Karpas-422 (cell line): ENCODE results near the gene LMAN2. TPM values are rescaled to one million over a fixed set of nuclear protein-coding genes. Genes with fewer than 3 reads are reported as not detected.

Source experiments
- DNase-seq: peaks from one replicate; pipeline ENCODE4 v3.0.0-alpha.2; 2015
- H2AFZ ChIP-seq: fragments of 200-600 bp; sonication (generic); 2 replicates; pipeline ENCODE4 v1.6.1; 2014; ENCODE audit warnings: antibody characterized with exemption, low read length, mixed read lengths
- H3K27ac ChIP-seq: fragments of 200-600 bp; sonication (generic); 2 replicates; pipeline ENCODE4 v1.5.1; 2014; ENCODE audit warnings: mild to moderate bottlenecking, low read length, moderate library complexity
- H3K27me3 ChIP-seq: fragments of 200-600 bp; sonication (generic); 2 replicates; pipeline ENCODE4 v1.6.1; 2014; ENCODE audit warnings: low read length, mixed read lengths
- H3K36me3 ChIP-seq: fragments of 200-600 bp; sonication (generic); 2 replicates; pipeline ENCODE4 v1.6.1; 2014; ENCODE audit warnings: low read length, mixed read lengths; ENCODE audit not compliant: insufficient read depth
- H3K4me1 ChIP-seq: fragments of 200-600 bp; sonication (generic); 2 replicates; pipeline ENCODE4 v1.6.1; 2014; ENCODE audit warnings: mild to moderate bottlenecking, low read length, mixed read lengths
- H3K4me2 ChIP-seq: fragments of 200-600 bp; sonication (generic); 2 replicates; pipeline ENCODE4 v1.6.1; 2014; ENCODE audit warnings: low read length, low read depth, mild to moderate bottlenecking; ENCODE audit not compliant: poor library complexity, severe bottlenecking
- H3K4me3 ChIP-seq: fragments of 200-600 bp; sonication (generic); 2 replicates; pipeline ENCODE4 v1.5.1; 2014; ENCODE audit warnings: mild to moderate bottlenecking, antibody characterized with exemption, low read length, mixed read lengths
- H3K79me2 ChIP-seq: fragments of 200-600 bp; sonication (generic); 2 replicates; pipeline ENCODE4 v1.6.1; 2014; ENCODE audit warnings: mild to moderate bottlenecking, low read length, mixed read lengths
- H3K9ac ChIP-seq: fragments of 200-600 bp; sonication (generic); 2 replicates; pipeline ENCODE4 v1.6.0; 2014; ENCODE audit warnings: low read length
- H3K9me2 ChIP-seq: fragments of 200-600 bp; sonication (generic), shearing (Covaris generic); replicated peaks from 2 replicates; pipeline ENCODE4 v1.6.0; 2014; ENCODE audit warnings: mild to moderate bottlenecking, low read length, moderate library complexity; ENCODE audit not compliant: insufficient read depth
- H3K9me3 ChIP-seq: fragments of 300-700, 200-600 bp; sonication (generic); 2 replicates; pipeline ENCODE4 v1.6.1; 2014; ENCODE audit warnings: low read length, mixed read lengths
- H4K20me1 ChIP-seq: fragments of 200-600 bp; sonication (generic); 2 replicates; pipeline ENCODE4 v1.6.1; 2014; ENCODE audit warnings: mild to moderate bottlenecking, antibody characterized with exemption, low read length, low read depth; ENCODE audit not compliant: insufficient read depth
- total RNA-seq: library from RNA; depleted of rRNA; stranded (reverse); fragments of >200 nt; shearing (Covaris generic); gene quantifications from 2 replicates; pipeline ENCODE4 v1.2.3, GENCODE V29; 2014; ENCODE audit warnings: low replicate concordance

LMAN2 gene
- total RNA-seq, 1 experiment from 2014 or later: 116 TPM

GRCh38 chr5:177333420-177334154 lies 17.9 kb downstream of the LMAN2 start:
- no peaks in the 10 kb centered on the region for H3K27me3 ChIP-seq
- H3K4me3 ChIP-seq: no peak overlapping the region
- H4K20me1 ChIP-seq: peaks cover 5% of the 10 kb centered on the region; the same call in 1 of the 2 replicates
- DNase-seq: no peak
- H3K9me2 ChIP-seq: no peaks in the 10 kb centered on the region
- H3K4me1 ChIP-seq: no peaks in the 10 kb centered on the region
- no peak overlapping the region for H3K27ac ChIP-seq
- peaks cover 11% of the 10 kb centered on the region; the same call in 1 of the 2 replicates for H3K36me3 ChIP-seq
- H3K4me2 ChIP-seq: no peak overlapping the region
- H3K9ac ChIP-seq: no peak overlapping the region
- H3K9me3 ChIP-seq: no peaks in the 10 kb centered on the region
- no peak overlapping the region for H2AFZ ChIP-seq
- no peaks in the 10 kb centered on the region for H3K79me2 ChIP-seq

DNA sequence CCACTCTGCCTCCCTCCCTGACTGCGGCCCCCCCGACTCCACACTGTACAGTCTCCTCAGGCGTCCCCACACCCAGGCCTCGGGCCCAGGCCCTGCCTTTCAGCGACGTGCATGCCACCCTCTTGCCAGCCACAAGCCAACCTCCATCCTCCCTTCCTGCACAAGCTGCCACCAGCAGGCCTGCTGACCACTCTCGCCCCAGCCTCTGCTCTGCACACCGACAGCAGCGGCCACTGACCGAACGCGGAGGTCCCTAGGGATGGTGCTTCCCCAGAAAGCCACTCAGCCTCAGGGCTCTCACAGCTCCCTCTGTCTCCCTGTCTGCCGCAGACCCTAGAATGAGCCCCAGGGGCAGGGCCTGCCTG lies 18.6 kb downstream of the LMAN2 start:
- no peak overlapping the region for H3K4me3 ChIP-seq
- H2AFZ ChIP-seq: no peak overlapping the region
- H4K20me1 ChIP-seq: peaks cover 5% of the 10 kb centered on the region; the same call in 1 of the 2 replicates
- DNase-seq: no peak
- H3K4me1 ChIP-seq: no peaks in the 10 kb centered on the region
- no peaks in the 10 kb centered on the region for H3K79me2 ChIP-seq
- no peaks in the 10 kb centered on the region for H3K9me2 ChIP-seq
- H3K9me3 ChIP-seq: no peaks in the 10 kb centered on the region
- H3K27ac ChIP-seq: no peak overlapping the region
- no peak overlapping the region for H3K9ac ChIP-seq
- H3K36me3 ChIP-seq: peaks cover 11% of the 10 kb centered on the region; the same call in 1 of the 2 replicates
- H3K27me3 ChIP-seq: no peaks in the 10 kb centered on the region
- H3K4me2 ChIP-seq: no peak overlapping the region

GRCh38 chr5:177332031-177332895 lies 19.2 kb downstream of the LMAN2 start:
- no peaks in the 10 kb centered on the region for H3K9me2 ChIP-seq
- no peak for DNase-seq
- no peaks in the 10 kb centered on the region for H3K9me3 ChIP-seq
- no peaks in the 10 kb centered on the region for H3K4me1 ChIP-seq
- H2AFZ ChIP-seq: no peak overlapping the region
- H3K4me2 ChIP-seq: no peak overlapping the region
- H3K4me3 ChIP-seq: no peak overlapping the region
- H3K36me3 ChIP-seq: peaks cover 11% of the 10 kb centered on the region; the same call in 1 of the 2 replicates
- H3K27me3 ChIP-seq: no peaks in the 10 kb centered on the region
- H3K79me2 ChIP-seq: no peaks in the 10 kb centered on the region
- no peak overlapping the region for H3K9ac ChIP-seq
- peaks cover 5% of the 10 kb centered on the region; the same call in 1 of the 2 replicates for H4K20me1 ChIP-seq
- H3K27ac ChIP-seq: no peak overlapping the region

GRCh38 chr5:177330991-177331842 lies 20.3 kb downstream of the LMAN2 start:
- Histone ChIP-seq H3K9ac (no peak overlapping the region), H3K4me1 (no peaks in the 10 kb centered on the region), H3K36me3 (peaks cover 11% of the 10 kb centered on the region; the same call in 1 of the 2 replicates), H3K4me3 (no peak overlapping the region), H3K9me3 (no peaks in the 10 kb centered on the region), H3K9me2 (no peaks in the 10 kb centered on the region), H3K27me3 (no peaks in the 10 kb centered on the region), H3K27ac (no peak overlapping the region), H3K4me2 (no peak overlapping the region), H3K79me2 (no peaks in the 10 kb centered on the region), H2AFZ (no peak overlapping the region), H4K20me1 (peaks cover 5% of the 10 kb centered on the region; the same call in 1 of the 2 replicates)
- DNase-seq: no peak

DNA sequence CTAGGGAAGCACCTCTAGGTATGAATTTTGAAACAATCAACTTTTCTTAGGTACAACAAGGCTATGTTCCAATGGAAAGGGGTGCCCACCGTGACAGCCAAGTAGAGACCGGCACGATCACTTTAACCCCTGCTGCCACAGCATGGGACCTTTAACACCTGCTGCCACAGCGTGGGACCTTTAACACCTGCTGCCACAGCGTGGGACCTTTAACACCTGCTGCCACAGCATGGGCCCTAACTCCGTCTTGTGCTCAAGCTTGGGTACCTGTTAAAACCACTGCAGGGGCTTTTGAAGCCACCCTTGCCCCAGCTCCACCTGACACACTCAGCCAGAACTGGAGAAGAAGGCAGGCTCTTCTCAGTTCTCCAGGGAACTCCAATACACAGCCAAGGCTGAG lies 21.6 kb downstream of the LMAN2 start:
- Histone ChIP-seq H3K36me3 (peaks cover 9% of the 10 kb centered on the region; the same call in 1 of the 2 replicates), H3K79me2 (no peaks in the 10 kb centered on the region), H3K4me3 (no peak overlapping the region), H3K9me3 (no peaks in the 10 kb centered on the region), H4K20me1 (no peaks in the 10 kb centered on the region), H3K4me1 (no peaks in the 10 kb centered on the region), H3K27me3 (no peaks in the 10 kb centered on the region), H3K27ac (no peak overlapping the region), H3K4me2 (no peak overlapping the region), H3K9ac (no peak overlapping the region), H3K9me2 (no peaks in the 10 kb centered on the region), H2AFZ (no peak overlapping the region)
- no peak for DNase-seq

- Histone ChIP-seq H3K4me2 (no peak overlapping the region), H3K9ac (no peak overlapping the region), H3K9me3 (no peaks in the 10 kb centered on the region), H3K9me2 (no peaks in the 10 kb centered on the region), H3K36me3 (no peaks in the 10 kb centered on the region; the same call in 1 of the 2 replicates), H3K27me3 (no peaks in the 10 kb centered on the region), H4K20me1 (no peaks in the 10 kb centered on the region), H2AFZ (no peak overlapping the region), H3K4me1 (no peaks in the 10 kb centered on the region), H3K79me2 (no peaks in the 10 kb centered on the region), H3K4me3 (no peak overlapping the region), H3K27ac (no peak overlapping the region)
- no peak for DNase-seq
These were observed 22.8 kb downstream of the LMAN2 start for GRCh38 chr5:177328545-177329231.

DNA sequence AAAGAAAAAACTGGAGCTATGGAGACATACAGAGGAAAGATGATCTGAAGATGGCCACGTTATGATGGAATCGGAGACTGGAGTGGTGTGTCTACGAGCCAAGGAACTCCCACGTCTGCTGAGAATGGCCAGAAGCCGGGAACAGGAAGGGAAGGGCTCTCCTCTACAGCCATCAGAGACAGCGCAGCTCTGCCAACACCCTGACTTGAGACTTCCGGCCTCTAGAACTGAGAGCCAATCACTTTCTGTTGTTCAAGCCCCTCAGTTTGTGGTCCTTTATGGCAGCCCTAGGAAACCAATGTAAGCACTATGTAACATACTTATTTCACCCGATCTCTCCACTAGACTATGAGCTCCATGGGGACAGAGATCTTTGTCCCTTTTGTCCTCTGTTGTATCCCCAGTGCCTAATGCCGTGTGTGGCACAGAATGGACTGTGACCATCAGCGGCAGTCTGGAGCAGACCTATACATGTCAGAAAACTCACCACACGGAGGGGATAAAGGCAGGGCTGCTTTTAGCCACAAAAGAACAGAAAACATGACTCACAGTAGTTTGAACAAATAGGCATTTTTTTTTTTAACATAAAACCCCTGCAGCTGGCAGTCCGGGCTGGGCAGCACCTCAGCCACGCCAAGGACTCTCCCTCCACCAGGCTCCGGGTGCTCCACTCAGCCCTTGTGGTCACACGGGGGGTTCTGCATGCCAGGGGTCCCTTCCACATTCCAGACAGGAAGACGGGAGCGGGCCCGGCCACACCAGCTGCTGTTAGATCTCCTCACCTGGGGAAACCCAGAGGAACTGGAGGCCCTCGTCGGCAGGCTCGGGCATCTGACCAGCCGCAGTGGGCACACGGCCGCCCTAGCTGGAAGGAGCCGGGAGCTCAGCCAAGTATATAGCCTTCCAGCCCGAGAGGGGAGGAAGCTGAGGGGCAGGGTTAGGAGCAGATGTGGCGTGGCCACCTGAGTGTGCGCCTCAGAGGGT lies 23.6 kb downstream of the LMAN2 start:
- Histone ChIP-seq H2AFZ (no peak overlapping the region), H3K9ac (no peak overlapping the region), H3K9me2 (no peaks in the 10 kb centered on the region), H3K79me2 (no peaks in the 10 kb centered on the region), H3K27ac (no peak overlapping the region), H3K27me3 (no peaks in the 10 kb centered on the region), H4K20me1 (no peaks in the 10 kb centered on the region), H3K4me1 (no peaks in the 10 kb centered on the region), H3K4me2 (no peak overlapping the region), H3K4me3 (no peak overlapping the region), H3K9me3 (no peaks in the 10 kb centered on the region), H3K36me3 (no peaks in the 10 kb centered on the region)
- DNase-seq: no peak
